Loucy (cell line): ENCODE measurements around the gene RASSF5.
"Not testable (repeated sequence)": the region's sequence is repeated elsewhere in the genome, so short reads cannot be mapped to it uniquely, and the experiment has no call there.

Experiments
- H2AFZ ChIP-seq: fragments of 200-600 bp; sonication (generic); 2 replicates; pipeline ENCODE4 v1.6.0; 2016; ENCODE audit warnings: antibody characterized with exemption, mild to moderate bottlenecking, low read length, moderate library complexity
- H3F3A ChIP-seq: fragments of 200-600 bp; 2 replicates; pipeline ENCODE4 v1.6.0; 2016; ENCODE audit warnings: antibody characterized with exemption, low read depth, mild to moderate bottlenecking
- H3K27me3 ChIP-seq: fragments of 200-600 bp; sonication (generic); 2 replicates; pipeline ENCODE4 v1.6.1; 2014; ENCODE audit warnings: low read length, mild to moderate bottlenecking; ENCODE audit not compliant: insufficient read depth, poor library complexity, severe bottlenecking
- H3K36me3 ChIP-seq: fragments of 200-600 bp; sonication (generic); 2 replicates; pipeline ENCODE4 v1.6.1; 2016; ENCODE audit warnings: low read length; ENCODE audit not compliant: insufficient read depth
- H3K4me1 ChIP-seq: fragments of 200-600 bp; sonication (generic); 2 replicates; pipeline ENCODE4 v1.5.1; 2014; ENCODE audit warnings: low read length, mild to moderate bottlenecking; ENCODE audit not compliant: insufficient read depth, poor library complexity, severe bottlenecking
- H3K4me2 ChIP-seq: fragments of 200-600 bp; sonication (generic); 2 replicates; pipeline ENCODE4 v1.6.0; 2014; ENCODE audit warnings: antibody characterized with exemption, low read length, low read depth, mild to moderate bottlenecking; ENCODE audit not compliant: poor library complexity, severe bottlenecking
- H3K4me3 ChIP-seq: fragments of 200-600 bp; sonication (generic); 2 replicates; pipeline ENCODE4 v1.5.1; 2014; ENCODE audit warnings: low read length, mild to moderate bottlenecking, mixed read lengths; ENCODE audit not compliant: poor library complexity, severe bottlenecking
- H3K79me2 ChIP-seq: fragments of 200-600 bp; sonication (generic); 2 replicates; pipeline ENCODE4 v1.6.1; 2014; ENCODE audit warnings: low read length; ENCODE audit not compliant: insufficient read depth
- H3K9ac ChIP-seq: fragments of 200-600 bp; sonication (generic); 2 replicates; pipeline ENCODE4 v1.6.0; 2014; ENCODE audit warnings: mild to moderate bottlenecking, low read depth, low read length, moderate library complexity; ENCODE audit not compliant: poor library complexity, severe bottlenecking
- H3K9me2 ChIP-seq: fragments of 200-600 bp; sonication (generic); replicated peaks from 2 replicates; pipeline ENCODE4 v1.6.1; 2016; ENCODE audit warnings: low read depth, low read length, mixed read lengths
- H3K9me3 ChIP-seq: fragments of 200-600 bp; sonication (generic); 2 replicates; pipeline ENCODE4 v1.6.1; 2014; ENCODE audit warnings: mild to moderate bottlenecking, antibody characterized with exemption, low read length, low read depth; ENCODE audit not compliant: insufficient read depth
- H4K20me1 ChIP-seq: fragments of 200-600 bp; sonication (generic); 2 replicates; pipeline ENCODE4 v1.6.0; 2014; ENCODE audit warnings: antibody characterized with exemption, low read length, mild to moderate bottlenecking; ENCODE audit not compliant: insufficient read depth, poor library complexity, severe bottlenecking
- CTCF ChIP-seq: fragments of 200-600 bp; sonication (generic); conservative IDR thresholded peaks from 2 replicates; pipeline ENCODE4 v1.5.1; 2014; ENCODE audit warnings: mild to moderate bottlenecking, antibody characterized with exemption, low read length
- EZH2phosphoT487 ChIP-seq: fragments of 200-600 bp; IDR thresholded peaks from 2 replicates; pipeline ENCODE4 v1.6.1; 2018; ENCODE audit warnings: antibody characterized with exemption, mild to moderate bottlenecking, moderate library complexity, borderline replicate concordance

The RASSF5 gene

GRCh38 chr1:206608108-206608698 is 100.9 kb downstream of the RASSF5 start:
- Histone ChIP-seq H3K4me2 (no peak overlapping the region), H3K36me3 (peaks cover 5% of the 10 kb centered on the region; the same call in 1 of the 2 replicates)
- no peak for TF ChIP-seq EZH2phosphoT487
- TF ChIP-seq CTCF = peak; percentile 94

GRCh38 chr1:206609229-206609991 is 102.1 kb downstream of the RASSF5 start:
- H4K20me1 ChIP-seq = no peaks in the 10 kb centered on the region
- peaks cover 16% of the 10 kb centered on the region for H3K4me1 ChIP-seq
- no peaks in the 10 kb centered on the region for H3K27me3 ChIP-seq
- no peaks in the 10 kb centered on the region for H3K9me3 ChIP-seq
- H3K79me2 ChIP-seq = peaks cover 14% of the 10 kb centered on the region
- no peak overlapping the region for H3K9ac ChIP-seq
- H3K4me2 ChIP-seq = peak overlapping the region; percentile 20
- no peaks in the 10 kb centered on the region; the same call in 1 of the 2 replicates for H3K36me3 ChIP-seq
- no peaks in the 10 kb centered on the region for H3K9me2 ChIP-seq
- TF ChIP-seq CTCF (no peak), EZH2phosphoT487 (no peak)
- no peak overlapping the region for H3K4me3 ChIP-seq
- no peaks in the 10 kb centered on the region for H3F3A ChIP-seq
- H2AFZ ChIP-seq = no peak overlapping the region

More at GRCh38 chr1:206608108-206608698, 100.9 kb downstream of the RASSF5 start:
- Histone ChIP-seq H3K4me1 (peaks cover 16% of the 10 kb centered on the region), H3K9me2 (no peaks in the 10 kb centered on the region), H3F3A (no peaks in the 10 kb centered on the region), H3K9me3 (no peaks in the 10 kb centered on the region), H4K20me1 (no peaks in the 10 kb centered on the region), H3K4me3 (no peak overlapping the region), H3K9ac (no peak overlapping the region), H3K79me2 (peaks cover 14% of the 10 kb centered on the region), H3K27me3 (no peaks in the 10 kb centered on the region), H2AFZ (no peak overlapping the region)

- no peaks in the 10 kb centered on the region for H3K36me3 ChIP-seq
- H3K27me3 ChIP-seq = no peaks in the 10 kb centered on the region
- H3K9me3 ChIP-seq = no peaks in the 10 kb centered on the region
- H3K4me3 ChIP-seq = peak within 1 kb of the TSS; percentile 87
- peak within 1 kb of the TSS; percentile 88 for H3K9ac ChIP-seq
- H3K9me2 ChIP-seq = no peaks in the 10 kb centered on the region
- H4K20me1 ChIP-seq = no peaks in the 10 kb centered on the region
- TF ChIP-seq CTCF (peak; percentile 81), EZH2phosphoT487 (no peak)
- peak within 1 kb of the TSS; percentile 90 for H3K4me2 ChIP-seq
- H3K4me1 ChIP-seq = peaks cover 16% of the 10 kb centered on the region
- peak within 1 kb of the TSS; percentile 99 for H2AFZ ChIP-seq
- H3F3A ChIP-seq = no peaks in the 10 kb centered on the region
- peaks cover 14% of the 10 kb centered on the region for H3K79me2 ChIP-seq
These were observed 105.0 kb downstream of the RASSF5 start, which contains the start of gene EIF2D for GRCh38 chr1:206612129-206612876. Gene EIF2D, minus strand, starts transcription at chr1:206612465. Its CDS starts 123 bp downstream, at chr1:206612342.

GRCh38 chr1:206626396-206626795 is 119.1 kb downstream of the RASSF5 start:
- not testable (repeated sequence) for H3F3A ChIP-seq, H3K9me2 ChIP-seq, H3K9ac ChIP-seq, H3K36me3 ChIP-seq, H3K27me3 ChIP-seq, H3K4me2 ChIP-seq, H2AFZ ChIP-seq, H3K9me3 ChIP-seq, H3K4me3 ChIP-seq, H3K4me1 ChIP-seq, H4K20me1 ChIP-seq, H3K79me2 ChIP-seq
